Caki2 (cell line): Measurements from ENCODE around the gene SCGB1D1. TPM values are rescaled to one million over a fixed set of nuclear protein-coding genes. Genes with fewer than 3 reads are reported as not detected.

Experiments used
- DNase-seq: peaks from one replicate; pipeline ENCODE4 v3.0.0-alpha.2; 2015; ENCODE audit warnings: low read depth
- in situ Hi-C: cut with HindIII; loops from 2 replicates; pipeline ENCODE4 v1.10.0; 2016; ENCODE audit warnings: low sequenced_read_pairs, low pct_unique_long_range_greater_than_20kb, mixed read lengths
- total RNA-seq: library from RNA; depleted of rRNA; stranded (reverse); fragments of >200 nt; shearing (Covaris generic); gene quantifications from 2 replicates; pipeline ENCODE4 v1.2.3, GENCODE V29; 2014; ENCODE audit warnings: low replicate concordance; rRNA removed

The SCGB1D1 gene
- not detected in 2 replicates for total RNA-seq

DNA sequence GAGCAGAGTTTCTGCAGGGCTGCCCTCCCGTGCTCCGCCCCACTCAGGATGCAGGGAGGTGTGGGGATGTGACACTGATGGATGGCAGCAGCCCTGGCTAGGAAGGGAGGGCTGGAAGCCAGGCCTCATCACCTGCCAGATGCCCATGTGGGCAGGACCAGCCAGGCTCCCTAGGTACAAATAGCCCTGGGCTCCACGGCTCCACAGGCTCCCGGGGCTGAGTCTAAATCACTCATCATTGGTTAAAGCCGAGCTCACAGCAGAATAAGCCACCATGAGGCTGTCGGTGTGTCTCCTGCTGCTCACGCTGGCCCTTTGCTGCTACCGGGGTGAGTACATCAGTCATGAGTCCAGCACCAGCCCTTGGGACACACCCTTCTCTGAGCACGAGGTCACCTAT lies at the start of gene SCGB1D1:
Gene SCGB1D1 (plus strand): TSS at position 206 of the 400 bp plus-strand sequence. CDS start 69 bp downstream, at position 275.
- in situ Hi-C loops, result no loop called here
- DNase-seq, result no peak

- in situ Hi-C loops, result no loop called here
- no peak for DNase-seq
Measured at GRCh38 chr11:62140304-62141110, 49.5 kb upstream of the SCGB1D1 start.

GRCh38 chr11:62141111-62142042 lies 48.6 kb upstream of the SCGB1D1 start:
- no peak for DNase-seq
- in situ Hi-C loops, result no loop called here

GRCh38 chr11:62142043-62142375 lies 48.0 kb upstream of the SCGB1D1 start:
- in situ Hi-C loops, result no loop called here

DNA sequence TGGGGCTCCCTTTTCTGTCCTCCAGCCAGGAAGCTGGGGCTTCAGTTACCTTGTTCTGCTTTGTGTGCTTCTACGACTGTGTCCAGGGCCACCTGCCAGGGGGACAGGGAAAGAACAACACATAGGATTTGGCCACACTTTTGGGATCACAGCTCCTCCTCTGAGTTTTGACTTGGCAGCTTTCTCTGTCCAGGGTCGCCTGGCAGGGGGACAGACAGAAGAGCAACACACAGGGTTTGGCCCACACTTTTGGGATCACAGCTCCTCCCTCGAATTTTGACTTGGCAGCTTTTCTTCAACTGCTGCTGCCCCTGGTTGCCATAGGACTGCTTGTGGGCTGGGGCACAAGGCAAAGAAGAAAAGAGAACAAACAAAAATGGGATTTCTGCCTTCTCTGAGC lies 47.1 kb upstream of the SCGB1D1 start:
- DNase-seq, result no peak
- in situ Hi-C loops, result no loop called here

More at GRCh38 chr11:62142043-62142375, 48.0 kb upstream of the SCGB1D1 start:
- DNase-seq, result no peak

- in situ Hi-C loops, result no loop called here
Measured at GRCh38 chr11:62143727-62144126, 46.3 kb upstream of the SCGB1D1 start.

GRCh38 chr11:62144641-62145255 lies 45.3 kb upstream of the SCGB1D1 start:
- no peak for DNase-seq
- in situ Hi-C loops, result no loop called here

More at GRCh38 chr11:62143727-62144126, 46.3 kb upstream of the SCGB1D1 start:
- DNase-seq, result no peak

- in situ Hi-C loops, result no loop called here
- DNase-seq, result no peak
Measured at GRCh38 chr11:62145261-62145871, 44.6 kb upstream of the SCGB1D1 start.

DNA sequence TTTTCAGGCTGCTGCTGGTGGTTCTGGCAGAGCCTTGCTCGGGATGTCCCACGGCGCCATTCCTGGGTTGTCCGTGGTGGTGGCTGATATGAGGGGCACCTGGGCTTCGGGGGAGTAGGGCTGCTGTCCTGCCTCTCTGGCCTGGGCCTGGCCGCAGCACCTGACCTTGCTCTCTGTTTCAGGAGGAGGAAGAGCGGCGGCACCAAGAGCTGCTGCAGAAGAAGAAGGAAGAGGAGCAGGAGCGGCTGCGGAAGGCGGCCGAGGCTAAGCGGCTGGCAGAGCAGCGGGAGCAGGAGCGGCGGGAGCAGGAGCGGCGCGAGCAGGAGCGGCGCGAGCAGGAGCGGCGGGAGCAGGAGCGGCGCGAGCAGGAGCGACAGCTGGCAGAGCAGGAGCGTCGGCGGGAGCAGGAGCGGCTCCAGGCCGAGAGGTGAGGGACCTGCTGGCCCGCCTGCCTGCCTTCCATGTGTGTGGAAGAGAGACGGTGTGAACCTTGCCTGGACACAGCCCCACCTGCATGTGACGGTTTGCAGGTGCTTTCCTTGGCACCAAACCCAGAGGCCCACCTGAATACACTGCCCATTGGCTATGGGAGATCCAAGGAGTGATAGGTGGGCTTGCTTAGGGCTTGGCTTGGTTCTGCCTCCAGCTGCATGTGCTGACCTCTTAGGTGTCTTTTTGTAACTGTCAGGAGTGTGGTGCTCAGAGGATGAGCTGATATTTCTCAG lies 43.4 kb upstream of the SCGB1D1 start:
- in situ Hi-C loops, result no loop called here
- DNase-seq, result no peak

GRCh38 chr11:62147545-62147944 lies 42.5 kb upstream of the SCGB1D1 start:
- no peak for DNase-seq
- in situ Hi-C loops, result no loop called here

DNA sequence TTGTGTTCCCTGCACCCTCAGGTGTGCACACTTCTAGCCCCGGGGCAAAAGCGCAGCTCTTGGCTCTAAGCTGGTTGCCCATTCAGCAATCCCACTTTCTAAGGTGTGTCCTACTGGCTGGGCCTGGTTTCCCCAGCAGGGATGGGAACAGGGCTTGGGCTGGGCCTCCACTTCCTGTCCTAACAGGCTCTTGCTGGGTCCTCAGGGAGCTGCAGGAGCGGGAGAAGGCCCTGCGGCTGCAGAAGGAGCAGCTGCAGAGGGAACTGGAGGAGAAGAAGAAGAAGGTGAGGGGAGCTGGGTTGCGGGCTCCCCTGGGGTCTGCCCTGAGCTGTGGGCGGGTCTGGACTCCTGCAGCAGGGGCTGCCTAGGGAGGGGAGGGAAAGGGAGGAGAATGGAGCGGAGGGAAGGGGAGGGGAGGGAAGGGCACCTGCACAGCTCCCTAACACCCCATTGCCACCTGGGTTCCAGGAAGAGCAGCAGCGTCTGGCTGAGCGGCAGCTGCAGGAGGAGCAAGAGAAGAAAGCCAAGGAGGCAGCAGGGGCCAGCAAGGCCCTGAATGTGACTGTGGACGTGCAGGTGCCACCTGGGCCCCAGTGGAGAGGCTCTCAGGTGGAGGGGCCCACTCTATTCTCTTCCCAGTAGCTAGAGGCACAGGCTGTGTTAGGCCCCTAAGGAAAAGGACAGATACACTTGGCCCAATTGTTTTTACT lies 41.6 kb upstream of the SCGB1D1 start:
- no peak for DNase-seq
- in situ Hi-C loops, result no loop called here

DNA sequence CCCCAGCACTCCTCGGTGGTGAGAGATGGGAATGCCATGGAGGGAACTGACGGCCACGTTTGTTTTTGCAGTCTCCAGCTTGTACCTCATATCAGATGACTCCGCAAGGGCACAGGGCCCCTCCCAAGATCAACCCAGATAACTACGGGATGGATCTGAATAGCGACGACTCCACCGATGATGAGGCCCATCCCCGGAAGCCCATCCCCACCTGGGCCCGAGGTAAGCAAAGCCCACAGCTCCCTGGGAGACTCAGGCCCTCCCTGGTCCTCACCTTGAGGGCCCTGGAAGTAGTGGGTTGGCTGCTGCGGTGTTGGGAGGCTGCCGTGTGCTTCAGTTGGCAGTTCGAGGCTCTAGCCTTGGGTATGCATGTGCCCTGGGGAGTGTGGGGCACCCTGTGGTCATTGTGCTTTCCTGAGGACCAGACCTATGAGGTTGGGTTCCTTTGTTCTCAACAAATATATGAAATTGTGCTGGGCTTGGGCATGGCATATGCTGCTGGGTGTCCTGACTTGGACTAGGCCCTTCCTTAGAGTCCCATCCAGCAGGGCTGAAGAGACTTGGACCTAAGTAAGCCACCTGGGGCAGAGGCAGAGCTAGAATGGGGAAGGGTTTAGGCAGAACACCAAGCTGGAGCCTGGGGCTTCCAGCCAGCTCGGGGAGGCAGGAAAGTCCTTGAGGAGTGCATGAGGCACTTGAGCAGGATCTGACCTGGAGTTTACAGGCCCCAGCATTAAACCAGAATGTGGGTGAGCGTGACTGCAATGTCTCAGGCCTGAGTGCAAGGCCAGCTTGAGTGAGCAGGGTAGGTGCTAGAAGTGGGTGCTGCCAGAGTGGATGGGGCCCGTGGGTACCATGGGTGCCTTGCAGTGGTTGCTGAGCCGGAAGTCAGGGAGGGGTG lies 39.8 kb upstream of the SCGB1D1 start:
- DNase-seq, result no peak

GRCh38 chr11:62150887-62151736 lies 38.9 kb upstream of the SCGB1D1 start:
- in situ Hi-C loops, result no loop called here
- DNase-seq, result no peak

More for the DNA sequence above, 39.8 kb upstream of the SCGB1D1 start:
- in situ Hi-C loops, result no loop called here

GRCh38 chr11:62151737-62152102 lies 38.3 kb upstream of the SCGB1D1 start:
- in situ Hi-C loops, result no loop called here
- no peak for DNase-seq

DNA sequence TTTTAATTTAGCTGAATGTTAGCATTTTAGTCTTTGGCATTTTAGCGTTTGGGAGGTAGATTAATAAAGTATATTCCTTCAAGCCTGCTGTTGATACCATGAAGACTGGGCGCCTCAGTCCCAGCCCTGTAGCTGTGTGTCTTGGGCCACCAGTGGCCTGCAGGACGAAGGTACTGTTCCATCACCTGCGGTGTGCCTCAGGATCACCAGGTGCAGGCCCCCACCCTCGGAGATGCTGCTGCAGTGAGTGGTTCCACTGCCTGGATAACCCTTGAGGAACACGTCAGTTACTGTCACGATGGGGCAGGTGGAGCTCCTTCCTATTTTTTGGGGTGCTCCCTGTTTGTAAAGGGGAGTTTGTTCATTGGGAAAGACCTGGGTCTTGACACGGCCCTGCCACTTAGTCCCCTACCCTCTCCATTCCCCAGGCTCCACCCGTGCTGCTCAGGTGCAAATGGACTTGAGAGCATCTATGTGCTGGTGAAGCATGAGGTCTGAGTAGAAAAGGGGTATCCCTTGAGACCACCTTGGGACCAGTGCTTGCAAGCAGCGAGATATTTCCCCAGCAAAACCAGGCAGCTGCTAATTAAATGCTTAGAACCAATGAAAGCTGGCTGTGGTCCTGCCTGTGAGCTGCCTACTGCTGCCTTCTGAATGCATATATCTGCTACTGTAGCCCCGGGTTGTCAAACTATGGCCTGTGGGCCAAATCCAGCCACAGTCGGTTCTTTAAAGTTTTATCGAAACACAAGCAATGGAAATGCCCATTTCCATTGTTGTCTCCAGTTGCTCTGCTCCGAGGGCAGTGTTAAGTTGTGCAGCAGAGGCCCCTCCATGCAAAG lies 37.5 kb upstream of the SCGB1D1 start:
- in situ Hi-C loops, result no loop called here

More for the DNA sequence above, 37.5 kb upstream of the SCGB1D1 start:
- no peak for DNase-seq
